HFFc6 (cell line): ENCODE results near the gene KRT74. TPM values are rescaled to one million over a fixed set of nuclear protein-coding genes. Genes with fewer than 3 reads are reported as not detected.

Experiments
- DNase-seq: peaks from one replicate; pipeline ENCODE4 v3.0.0-alpha.2; 2018
- H3K27ac Mint-ChIP-seq: 2 replicates; pipeline ENCODE4 v1.8.0; 2020; ENCODE audit warnings: mild to moderate bottlenecking, mixed read lengths
- H3K27me3 Mint-ChIP-seq: 2 replicates; pipeline ENCODE4 v1.8.0; 2021; ENCODE audit warnings: mild to moderate bottlenecking, moderate library complexity, mixed read lengths; ENCODE audit not compliant: insufficient read depth
- H3K36me3 Mint-ChIP-seq: 2 replicates; pipeline ENCODE4 v1.8.0; 2021; ENCODE audit warnings: low read depth, mixed read lengths
- H3K4me1 Mint-ChIP-seq: 2 replicates; pipeline ENCODE4 v1.8.0; 2020; ENCODE audit warnings: low read depth, mixed read lengths
- H3K4me3 Mint-ChIP-seq: 2 replicates; pipeline ENCODE4 v1.8.0; 2020; ENCODE audit warnings: mild to moderate bottlenecking, moderate library complexity, mixed read lengths
- H3K9me3 Mint-ChIP-seq: 2 replicates; pipeline ENCODE4 v1.8.0; 2020; ENCODE audit warnings: mild to moderate bottlenecking, mixed read lengths
- total RNA-seq, 6 experiments: library from RNA; stranded (reverse); fragmentation: NEBNext Ultra II Directional; extraction: Animal tissue kit (Norgen Biotek cat#: 25700); gene quantifications; 2 replicates in 1 of 6; 3 replicates in 5 of 6; pipeline ENCODE4 v1.2.3, GENCODE V29; 2021
- TF ChIP-seq, protein P1 (sequence below): fragments of 200-600 bp; sonication (generic); IDR thresholded peaks from 2 replicates; pipeline ENCODE4 v1.5.0; 2021; ENCODE audit warnings: antibody characterized with exemption, mild to moderate bottlenecking

Gene KRT74
- total RNA-seq, 6 experiments from 2014 or later, result not detected

GRCh38 chr12:52552681-52553195 is 20.9 kb downstream of the KRT74 start, which contains the start of gene KRT71:
TSS of gene KRT71 (minus strand) at chr12:52553145. CDS start at chr12:52553077, 68 bp downstream.
- Mint-ChIP-seq H3K27me3 (peaks cover 76% of the 10 kb centered on the region), H3K4me3 (no peak within 1 kb of the TSS), H3K9me3 (no peaks in the 10 kb centered on the region), H3K36me3 (no peaks in the 10 kb centered on the region), H3K4me1 (no peaks in the 10 kb centered on the region), H3K27ac (no peak within 1 kb of the TSS)
- TF ChIP-seq, protein P1, sequence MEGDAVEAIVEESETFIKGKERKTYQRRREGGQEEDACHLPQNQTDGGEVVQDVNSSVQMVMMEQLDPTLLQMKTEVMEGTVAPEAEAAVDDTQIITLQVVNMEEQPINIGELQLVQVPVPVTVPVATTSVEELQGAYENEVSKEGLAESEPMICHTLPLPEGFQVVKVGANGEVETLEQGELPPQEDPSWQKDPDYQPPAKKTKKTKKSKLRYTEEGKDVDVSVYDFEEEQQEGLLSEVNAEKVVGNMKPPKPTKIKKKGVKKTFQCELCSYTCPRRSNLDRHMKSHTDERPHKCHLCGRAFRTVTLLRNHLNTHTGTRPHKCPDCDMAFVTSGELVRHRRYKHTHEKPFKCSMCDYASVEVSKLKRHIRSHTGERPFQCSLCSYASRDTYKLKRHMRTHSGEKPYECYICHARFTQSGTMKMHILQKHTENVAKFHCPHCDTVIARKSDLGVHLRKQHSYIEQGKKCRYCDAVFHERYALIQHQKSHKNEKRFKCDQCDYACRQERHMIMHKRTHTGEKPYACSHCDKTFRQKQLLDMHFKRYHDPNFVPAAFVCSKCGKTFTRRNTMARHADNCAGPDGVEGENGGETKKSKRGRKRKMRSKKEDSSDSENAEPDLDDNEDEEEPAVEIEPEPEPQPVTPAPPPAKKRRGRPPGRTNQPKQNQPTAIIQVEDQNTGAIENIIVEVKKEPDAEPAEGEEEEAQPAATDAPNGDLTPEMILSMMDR, result no peak
- DNase-seq, result no peak

DNA sequence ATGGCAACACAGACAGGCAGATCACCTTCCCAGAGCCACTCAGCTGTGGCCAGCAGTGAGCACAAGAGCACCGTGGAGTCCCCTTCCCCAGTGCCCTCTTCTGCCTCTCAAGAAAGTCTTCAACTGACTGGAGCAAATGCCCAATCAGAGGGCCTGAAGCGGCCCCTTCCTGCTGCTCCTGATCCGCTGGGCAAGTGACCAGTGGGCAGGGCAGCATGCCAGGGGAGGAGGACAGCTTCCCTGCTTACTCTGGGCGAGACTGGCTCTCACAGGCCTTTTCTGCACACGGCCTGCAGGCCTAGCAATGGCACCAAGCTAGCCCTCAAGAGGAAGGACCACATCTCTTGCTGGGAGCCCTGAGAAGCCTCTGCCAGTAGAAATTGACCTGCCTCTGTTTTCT is 21.6 kb downstream of the KRT74 start:
- peaks cover 79% of the 10 kb centered on the region for H3K27me3 Mint-ChIP-seq
- H3K27ac Mint-ChIP-seq, result no peak overlapping the region
- H3K36me3 Mint-ChIP-seq, result no peaks in the 10 kb centered on the region
- no peak overlapping the region for H3K4me3 Mint-ChIP-seq
- H3K4me1 Mint-ChIP-seq, result no peaks in the 10 kb centered on the region
- TF ChIP-seq, protein P1, result no peak
- H3K9me3 Mint-ChIP-seq, result no peaks in the 10 kb centered on the region
- DNase-seq, result no peak

DNA sequence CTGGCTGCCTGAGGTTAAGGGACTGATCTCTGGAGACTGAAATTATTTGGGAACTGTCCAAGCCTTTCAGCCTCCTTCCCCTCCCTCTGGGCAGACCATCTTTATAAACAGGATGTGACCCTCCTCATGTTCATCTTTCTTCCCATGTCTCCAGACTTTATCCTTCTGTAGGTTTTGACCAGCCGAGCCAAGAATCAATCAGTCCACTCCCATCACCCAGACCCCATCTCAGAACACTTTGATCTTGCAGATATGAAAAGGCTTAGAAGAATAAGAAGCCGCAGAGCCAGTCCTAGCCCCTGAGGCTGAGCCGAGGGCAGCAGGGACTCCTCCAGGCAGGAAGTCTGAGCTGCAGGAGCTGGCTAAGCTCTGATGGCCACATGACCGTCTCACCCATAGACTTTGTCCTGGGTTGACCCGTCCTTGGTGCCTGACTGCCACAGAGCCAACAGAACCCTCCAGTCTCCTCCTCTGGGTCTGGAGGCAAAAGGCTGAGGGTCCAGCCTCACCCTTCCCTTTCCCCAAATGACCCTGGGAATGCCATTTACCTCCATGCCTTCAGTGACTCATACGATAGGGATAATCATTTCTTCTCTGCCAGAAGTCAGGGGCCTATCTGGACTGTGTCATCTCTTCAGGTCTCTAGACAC is 22.3 kb downstream of the KRT74 start:
- H3K27me3 Mint-ChIP-seq, result peaks cover 78% of the 10 kb centered on the region
- H3K9me3 Mint-ChIP-seq, result no peaks in the 10 kb centered on the region
- no peaks in the 10 kb centered on the region for H3K4me1 Mint-ChIP-seq
- TF ChIP-seq, protein P1, result no peak
- H3K4me3 Mint-ChIP-seq, result no peak overlapping the region
- no peak overlapping the region for H3K27ac Mint-ChIP-seq
- no peak for DNase-seq
- no peaks in the 10 kb centered on the region for H3K36me3 Mint-ChIP-seq

DNA sequence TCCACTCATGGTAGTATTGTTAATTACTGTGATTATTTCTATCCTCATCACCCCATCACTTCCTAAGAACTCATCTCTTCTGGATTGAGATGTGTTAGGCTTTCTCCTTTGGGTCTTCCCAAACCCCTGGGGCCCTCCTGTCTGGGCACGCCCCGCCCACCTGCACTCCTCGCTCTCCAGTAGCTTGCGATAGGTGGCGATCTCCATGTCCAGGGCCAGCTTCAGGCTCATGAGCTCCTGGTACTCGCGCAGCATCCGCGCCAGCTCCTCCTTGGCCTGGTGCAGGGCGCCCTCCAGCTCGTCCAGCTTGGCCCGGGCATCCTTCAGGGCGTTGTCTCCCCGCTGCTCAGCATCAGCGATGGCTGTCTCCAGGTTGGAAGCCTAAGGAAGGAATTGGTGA is 27.5 kb downstream of the KRT74 start:
- H3K27me3 Mint-ChIP-seq, result peaks cover 47% of the 10 kb centered on the region
- TF ChIP-seq, protein P1, result no peak

GRCh38 chr12:52543985-52544883 is 29.4 kb downstream of the KRT74 start:
- TF ChIP-seq, protein P1, result peak; percentile 46
- H3K4me1 Mint-ChIP-seq, result peaks cover 5% of the 10 kb centered on the region
- no peak overlapping the region for H3K4me3 Mint-ChIP-seq
- H3K27ac Mint-ChIP-seq, result no peak overlapping the region
- H3K36me3 Mint-ChIP-seq, result no peaks in the 10 kb centered on the region
- DNase-seq, result peak; percentile 48
- no peaks in the 10 kb centered on the region for H3K9me3 Mint-ChIP-seq
- H3K27me3 Mint-ChIP-seq, result peaks cover 32% of the 10 kb centered on the region

More for the DNA sequence above, 27.5 kb downstream of the KRT74 start:
- H3K4me1 Mint-ChIP-seq, result no peaks in the 10 kb centered on the region; the same call in 1 of the 2 replicates
- H3K27ac Mint-ChIP-seq, result no peak overlapping the region
- DNase-seq, result no peak
- H3K4me3 Mint-ChIP-seq, result no peak overlapping the region
- no peaks in the 10 kb centered on the region for H3K9me3 Mint-ChIP-seq
- H3K36me3 Mint-ChIP-seq, result no peaks in the 10 kb centered on the region
